OCI-LY3 (cell line): ENCODE results near the gene KCTD21.

Source experiments
- CTCF ChIP-seq: fragments of 200-600, 300-600 bp; sonication (generic); IDR thresholded peaks from 2 replicates; pipeline ENCODE4 v1.5.1; 2014; ENCODE audit warnings: antibody characterized with exemption, low read length, low read depth
- EZH2phosphoT487 ChIP-seq: fragments of 200-600 bp; shearing (Covaris generic); IDR thresholded peaks from 2 replicates; pipeline ENCODE4 v1.6.1; 2018; ENCODE audit warnings: antibody characterized with exemption, mixed run types, low read depth

- TF ChIP-seq CTCF (no peak), EZH2phosphoT487 (no peak)
These were observed 21.5 kb downstream of the KCTD21 start for GRCh38 chr11:78166855-78167469.
